NT2/D1 (cell line): ENCODE results near the gene ATP6V0C.
"Not testable (repeated sequence)": the region's sequence is repeated elsewhere in the genome, so short reads cannot be mapped to it uniquely, and the experiment has no call there.

ENCODE experiments used
- SUZ12 ChIP-seq: IDR thresholded peaks from 2 replicates; pipeline ENCODE4 v1.6.1; 2011; ENCODE audit not compliant: insufficient read length, insufficient read depth; ENCODE audit errors: extremely low read depth
- YY1 ChIP-seq: IDR thresholded peaks from 2 replicates; pipeline ENCODE4 v1.6.1; 2011; ENCODE audit not compliant: insufficient read length, insufficient read depth

GRCh38 chr16:2560798-2561133 is 47.0 kb downstream of the ATP6V0C start:
- not testable (repeated sequence) for TF ChIP-seq SUZ12, YY1
